Loucy (cell line): Measurements from ENCODE around the gene MTERF2.

Experiments used
- H2AFZ ChIP-seq: fragments of 200-600 bp; sonication (generic); 2 replicates; pipeline ENCODE4 v1.6.0; 2016; ENCODE audit warnings: antibody characterized with exemption, mild to moderate bottlenecking, low read length, moderate library complexity
- H3F3A ChIP-seq: fragments of 200-600 bp; 2 replicates; pipeline ENCODE4 v1.6.0; 2016; ENCODE audit warnings: antibody characterized with exemption, low read depth, mild to moderate bottlenecking
- H3K27me3 ChIP-seq: fragments of 200-600 bp; sonication (generic); 2 replicates; pipeline ENCODE4 v1.6.1; 2014; ENCODE audit warnings: low read length, mild to moderate bottlenecking; ENCODE audit not compliant: insufficient read depth, poor library complexity, severe bottlenecking
- H3K36me3 ChIP-seq: fragments of 200-600 bp; sonication (generic); 2 replicates; pipeline ENCODE4 v1.6.1; 2016; ENCODE audit warnings: low read length; ENCODE audit not compliant: insufficient read depth
- H3K4me1 ChIP-seq: fragments of 200-600 bp; sonication (generic); 2 replicates; pipeline ENCODE4 v1.5.1; 2014; ENCODE audit warnings: low read length, mild to moderate bottlenecking; ENCODE audit not compliant: insufficient read depth, poor library complexity, severe bottlenecking
- H3K4me2 ChIP-seq: fragments of 200-600 bp; sonication (generic); 2 replicates; pipeline ENCODE4 v1.6.0; 2014; ENCODE audit warnings: antibody characterized with exemption, low read length, low read depth, mild to moderate bottlenecking; ENCODE audit not compliant: poor library complexity, severe bottlenecking
- H3K4me3 ChIP-seq: fragments of 200-600 bp; sonication (generic); 2 replicates; pipeline ENCODE4 v1.5.1; 2014; ENCODE audit warnings: low read length, mild to moderate bottlenecking, mixed read lengths; ENCODE audit not compliant: poor library complexity, severe bottlenecking
- H3K79me2 ChIP-seq: fragments of 200-600 bp; sonication (generic); 2 replicates; pipeline ENCODE4 v1.6.1; 2014; ENCODE audit warnings: low read length; ENCODE audit not compliant: insufficient read depth
- H3K9ac ChIP-seq: fragments of 200-600 bp; sonication (generic); 2 replicates; pipeline ENCODE4 v1.6.0; 2014; ENCODE audit warnings: mild to moderate bottlenecking, low read depth, low read length, moderate library complexity; ENCODE audit not compliant: poor library complexity, severe bottlenecking
- H3K9me2 ChIP-seq: fragments of 200-600 bp; sonication (generic); replicated peaks from 2 replicates; pipeline ENCODE4 v1.6.1; 2016; ENCODE audit warnings: low read depth, low read length, mixed read lengths
- H3K9me3 ChIP-seq: fragments of 200-600 bp; sonication (generic); 2 replicates; pipeline ENCODE4 v1.6.1; 2014; ENCODE audit warnings: mild to moderate bottlenecking, antibody characterized with exemption, low read length, low read depth; ENCODE audit not compliant: insufficient read depth
- H4K20me1 ChIP-seq: fragments of 200-600 bp; sonication (generic); 2 replicates; pipeline ENCODE4 v1.6.0; 2014; ENCODE audit warnings: antibody characterized with exemption, low read length, mild to moderate bottlenecking; ENCODE audit not compliant: insufficient read depth, poor library complexity, severe bottlenecking
- EZH2phosphoT487 ChIP-seq: fragments of 200-600 bp; IDR thresholded peaks from 2 replicates; pipeline ENCODE4 v1.6.1; 2018; ENCODE audit warnings: antibody characterized with exemption, mild to moderate bottlenecking, moderate library complexity, borderline replicate concordance
- TF ChIP-seq, protein P1 (sequence below): fragments of 200-600 bp; sonication (generic); conservative IDR thresholded peaks from 2 replicates; pipeline ENCODE4 v1.5.1; 2014; ENCODE audit warnings: mild to moderate bottlenecking, antibody characterized with exemption, low read length

MTERF2 gene

GRCh38 chr12:106978035-106978800, 8.7 kb downstream of the MTERF2 start:
- TF ChIP-seq EZH2phosphoT487, result no peak
- TF ChIP-seq, protein P1, sequence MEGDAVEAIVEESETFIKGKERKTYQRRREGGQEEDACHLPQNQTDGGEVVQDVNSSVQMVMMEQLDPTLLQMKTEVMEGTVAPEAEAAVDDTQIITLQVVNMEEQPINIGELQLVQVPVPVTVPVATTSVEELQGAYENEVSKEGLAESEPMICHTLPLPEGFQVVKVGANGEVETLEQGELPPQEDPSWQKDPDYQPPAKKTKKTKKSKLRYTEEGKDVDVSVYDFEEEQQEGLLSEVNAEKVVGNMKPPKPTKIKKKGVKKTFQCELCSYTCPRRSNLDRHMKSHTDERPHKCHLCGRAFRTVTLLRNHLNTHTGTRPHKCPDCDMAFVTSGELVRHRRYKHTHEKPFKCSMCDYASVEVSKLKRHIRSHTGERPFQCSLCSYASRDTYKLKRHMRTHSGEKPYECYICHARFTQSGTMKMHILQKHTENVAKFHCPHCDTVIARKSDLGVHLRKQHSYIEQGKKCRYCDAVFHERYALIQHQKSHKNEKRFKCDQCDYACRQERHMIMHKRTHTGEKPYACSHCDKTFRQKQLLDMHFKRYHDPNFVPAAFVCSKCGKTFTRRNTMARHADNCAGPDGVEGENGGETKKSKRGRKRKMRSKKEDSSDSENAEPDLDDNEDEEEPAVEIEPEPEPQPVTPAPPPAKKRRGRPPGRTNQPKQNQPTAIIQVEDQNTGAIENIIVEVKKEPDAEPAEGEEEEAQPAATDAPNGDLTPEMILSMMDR, result no peak
- H3K4me2 ChIP-seq, result no peak overlapping the region
- no peak overlapping the region for H3K4me3 ChIP-seq

GRCh38 chr12:106976668-106977067, 10.3 kb downstream of the MTERF2 start:
- TF ChIP-seq EZH2phosphoT487, result no peak
- TF ChIP-seq, protein P1, result no peak
- H3K9me2 ChIP-seq, result no peaks in the 10 kb centered on the region
- H3K4me1 ChIP-seq, result no peaks in the 10 kb centered on the region
- no peak overlapping the region for H2AFZ ChIP-seq
- H3K79me2 ChIP-seq, result no peaks in the 10 kb centered on the region
- no peaks in the 10 kb centered on the region for H3F3A ChIP-seq
- peaks cover 23% of the 10 kb centered on the region; the same call in 1 of the 2 replicates for H3K36me3 ChIP-seq
- no peaks in the 10 kb centered on the region for H3K27me3 ChIP-seq
- no peak overlapping the region for H3K4me2 ChIP-seq
- H3K9ac ChIP-seq, result no peak overlapping the region
- peaks cover 9% of the 10 kb centered on the region for H4K20me1 ChIP-seq
- H3K4me3 ChIP-seq, result no peak overlapping the region
- no peaks in the 10 kb centered on the region for H3K9me3 ChIP-seq

More at GRCh38 chr12:106978035-106978800, 8.7 kb downstream of the MTERF2 start:
- Histone ChIP-seq H3K36me3 (peaks cover 7% of the 10 kb centered on the region; the same call in 1 of the 2 replicates), H2AFZ (no peak overlapping the region), H4K20me1 (peaks cover 3% of the 10 kb centered on the region), H3K79me2 (no peaks in the 10 kb centered on the region), H3K9ac (no peak overlapping the region), H3K27me3 (no peaks in the 10 kb centered on the region), H3K9me3 (no peaks in the 10 kb centered on the region), H3K9me2 (no peaks in the 10 kb centered on the region), H3F3A (no peaks in the 10 kb centered on the region), H3K4me1 (no peaks in the 10 kb centered on the region)

DNA sequence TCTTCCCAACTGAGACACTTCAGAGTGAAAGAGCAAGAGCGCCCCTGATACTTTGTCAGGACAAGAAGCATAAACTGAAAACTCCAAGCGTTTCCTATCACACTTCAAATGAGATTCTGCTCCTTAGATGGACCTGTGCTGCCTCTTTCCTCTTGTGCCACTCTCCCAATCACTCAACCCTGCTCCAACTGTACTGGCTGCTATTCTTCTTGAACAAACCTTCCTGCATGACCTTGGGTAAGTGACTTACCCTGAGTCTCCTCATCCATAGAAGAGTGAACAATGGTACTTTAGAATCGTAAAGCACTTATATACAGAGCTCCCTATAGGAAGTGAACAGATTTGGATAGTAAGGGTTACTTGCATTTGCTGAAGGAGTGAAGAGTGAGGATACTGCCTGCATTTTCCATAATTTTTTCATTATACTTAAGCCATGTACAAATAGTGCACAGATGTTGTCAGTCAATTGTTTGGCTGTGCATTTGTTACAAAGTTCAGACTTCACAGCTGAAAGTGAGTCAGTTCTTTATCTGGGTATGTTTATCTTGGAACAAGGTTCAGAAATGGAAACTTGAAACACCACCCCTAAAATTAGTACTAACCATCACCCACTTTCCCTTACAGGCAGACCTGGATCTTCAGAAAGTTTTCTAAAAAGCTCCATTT, 10.8 kb downstream of the MTERF2 start:
- Histone ChIP-seq H3F3A (no peaks in the 10 kb centered on the region), H3K9me3 (no peaks in the 10 kb centered on the region), H3K27me3 (no peaks in the 10 kb centered on the region), H2AFZ (no peak overlapping the region), H3K79me2 (no peaks in the 10 kb centered on the region), H3K9ac (no peak overlapping the region), H3K9me2 (no peaks in the 10 kb centered on the region), H3K36me3 (peaks cover 28% of the 10 kb centered on the region; the same call in 1 of the 2 replicates), H3K4me2 (no peak overlapping the region), H3K4me1 (no peaks in the 10 kb centered on the region), H4K20me1 (peaks cover 9% of the 10 kb centered on the region), H3K4me3 (no peak overlapping the region)
- TF ChIP-seq EZH2phosphoT487, result no peak
- TF ChIP-seq, protein P1, result no peak
